ENCODE data around the gene DHRS9.

- TF ChIP-seq CTCF (optimal IDR thresholded peaks at IDR 0.05 in 1 of 3, IDR thresholded peaks at IDR 0.05 in 1 of 3, conservative IDR thresholded peaks at IDR 0.05 in 1 of 3; ENCODE audit: extremely low read depth in 1 of 3, insufficient read depth in 2 of 3, low read length in 3 of 3) (no peak), EZH2 (IDR thresholded peaks at IDR 0.05; ENCODE audit: low read length) (no peak)
These were observed 22.8 kb upstream of the DHRS9 start for GRCh38 chr2:169046440-169047151.
